Fibroblast of mammary gland (primary cell): Measurements from ENCODE around the gene PLEKHG2.
"Not testable (repeated sequence)": the region's sequence is repeated elsewhere in the genome, so short reads cannot be mapped to it uniquely, and the experiment has no call there.

ENCODE experiments used
- DNase-seq: peaks from one replicate; pipeline ENCODE4 v3.0.0-alpha.2; 2010; ENCODE audit warnings: low read depth
- H3K4me3 ChIP-seq: 2 replicates; pipeline ENCODE4 v1.5.1; 2011; ENCODE audit warnings: low read depth, mild to moderate bottlenecking, low read length, moderate library complexity; ENCODE audit not compliant: control insufficient read depth
- CTCF ChIP-seq: conservative IDR thresholded peaks from 2 replicates; pipeline ENCODE4 v1.5.1; 2011; ENCODE audit warnings: low read depth, low read length, inconsistent platforms; ENCODE audit not compliant: control insufficient read depth, insufficient read depth

Gene PLEKHG2

GRCh38 chr19:39370735-39371134 is 41.7 kb upstream of the PLEKHG2 start:
- DNase-seq = no peak
- no peak for TF ChIP-seq CTCF
- H3K4me3 ChIP-seq = no peak overlapping the region

- peak; percentile 95 for DNase-seq
- no peak for TF ChIP-seq CTCF
- H3K4me3 ChIP-seq = no peak overlapping the region
Observed at GRCh38 chr19:39372047-39372802, 40.2 kb upstream of the PLEKHG2 start.

- no peak for TF ChIP-seq CTCF
- peak; percentile 51 for DNase-seq
- no peak overlapping the region for H3K4me3 ChIP-seq
Observed at GRCh38 chr19:39372941-39373340, 39.5 kb upstream of the PLEKHG2 start.

- TF ChIP-seq CTCF = no peak
- H3K4me3 ChIP-seq = no peak overlapping the region
- DNase-seq = no peak
Observed at GRCh38 chr19:39375929-39376328, 36.5 kb upstream of the PLEKHG2 start.

- no peak for DNase-seq
- no peak for TF ChIP-seq CTCF
- H3K4me3 ChIP-seq = no peak overlapping the region
Observed at GRCh38 chr19:39377373-39378362, 34.8 kb upstream of the PLEKHG2 start.

GRCh38 chr19:39379366-39379765 is 33.1 kb upstream of the PLEKHG2 start:
- not testable (repeated sequence) for H3K4me3 ChIP-seq, DNase-seq

- TF ChIP-seq CTCF = no peak
- DNase-seq = no peak
- no peak overlapping the region for H3K4me3 ChIP-seq
Observed at GRCh38 chr19:39379865-39380396, 32.5 kb upstream of the PLEKHG2 start.
